ENCODE data around the gene DNAJB9. TPM values are rescaled to one million over a fixed set of nuclear protein-coding genes. Genes with fewer than 3 reads are reported as not detected.

The DNAJB9 gene
- polyA plus RNA-seq, 6 donors from 2014 or later = 68.9 to 124 (median 81.2) TPM

DNA sequence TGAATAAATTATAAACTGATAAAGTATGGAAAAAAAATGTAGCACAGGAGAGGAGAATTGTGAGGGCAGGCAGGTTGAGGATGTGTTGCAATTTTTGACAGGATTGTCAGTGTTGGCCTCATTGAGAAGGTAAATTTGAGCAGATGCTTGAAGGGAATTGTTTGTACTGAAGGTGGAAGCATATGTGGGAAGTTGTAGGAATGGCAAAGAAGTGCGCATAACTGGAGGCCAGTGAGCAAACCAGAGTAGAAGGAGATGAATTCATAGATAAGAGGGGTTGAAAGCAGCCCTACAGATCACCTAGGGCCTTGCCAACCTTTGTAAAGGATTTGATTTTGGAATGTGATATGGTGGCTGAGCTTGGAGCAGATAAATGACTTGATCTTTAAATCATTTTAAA is 6.4 kb downstream of the DNAJB9 start:
- no peak overlapping the region for H3K4me3 Mint-ChIP-seq
- peaks cover 8 to 35% of the 10 kb centered on the region in 2 donors for H3K36me3 Mint-ChIP-seq
- ATAC-seq (ENCODE audit: low read depth in 2 of 2) (no peak), DNase-seq (no peak)
- H3K27ac Mint-ChIP-seq = peak overlapping the region in 1 of 6 donors; percentile 48
- no peaks in the 10 kb centered on the region for H3K27me3 Mint-ChIP-seq
- peaks cover 0 to 12% (median 3%) of the 10 kb centered on the region in 7 donors for H3K9me3 Mint-ChIP-seq
- H3K4me1 Mint-ChIP-seq = peaks cover 18 to 30% (median 28%) of the 10 kb centered on the region in 3 donors

DNA sequence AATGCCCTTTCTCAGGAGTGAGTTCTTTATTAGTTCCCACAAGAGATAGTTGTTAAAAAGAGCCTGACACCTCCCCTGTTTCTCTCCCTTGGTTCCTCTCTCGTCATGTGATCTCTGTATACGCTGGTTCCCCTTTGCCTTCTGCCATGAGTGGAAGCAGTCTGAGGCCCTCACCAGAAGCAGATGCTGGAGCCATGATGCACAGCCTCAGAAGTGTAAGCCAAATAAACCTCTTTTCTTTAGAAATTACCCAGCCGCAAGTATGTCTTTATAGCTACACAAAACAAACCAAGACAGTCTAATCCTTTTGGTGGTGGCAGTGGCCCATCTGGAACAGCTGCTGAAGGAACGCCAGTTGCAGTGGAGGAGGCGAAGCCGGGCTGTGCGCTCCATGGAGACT is 9.3 kb downstream of the DNAJB9 start:
- DNase-seq = no peak
- Mint-ChIP-seq H3K27me3 (no peaks in the 10 kb centered on the region), H3K36me3 (peaks cover 5 to 35% of the 10 kb centered on the region in 2 donors), H3K27ac (no peak overlapping the region), H3K9me3 (peaks cover 0 to 12% (median 3%) of the 10 kb centered on the region in 7 donors), H3K4me1 (peaks cover 5 to 18% (median 14%) of the 10 kb centered on the region in 3 donors), H3K4me3 (no peak overlapping the region)
- no peak for ATAC-seq (ENCODE audit: low read depth in 2 of 2)

GRCh38 chr7:108580298-108580697 is 10.6 kb downstream of the DNAJB9 start:
- DNase-seq (no peak), ATAC-seq (ENCODE audit: low read depth in 2 of 2) (no peak)
- H3K4me1 Mint-ChIP-seq = peaks cover 3 to 15% (median 13%) of the 10 kb centered on the region in 3 donors
- H3K4me3 Mint-ChIP-seq = no peak overlapping the region
- H3K27me3 Mint-ChIP-seq = no peaks in the 10 kb centered on the region
- H3K27ac Mint-ChIP-seq = no peak overlapping the region
- H3K36me3 Mint-ChIP-seq = peaks cover 5 to 35% of the 10 kb centered on the region in 2 donors
- peaks cover 0 to 12% (median 3%) of the 10 kb centered on the region in 7 donors for H3K9me3 Mint-ChIP-seq

DNA sequence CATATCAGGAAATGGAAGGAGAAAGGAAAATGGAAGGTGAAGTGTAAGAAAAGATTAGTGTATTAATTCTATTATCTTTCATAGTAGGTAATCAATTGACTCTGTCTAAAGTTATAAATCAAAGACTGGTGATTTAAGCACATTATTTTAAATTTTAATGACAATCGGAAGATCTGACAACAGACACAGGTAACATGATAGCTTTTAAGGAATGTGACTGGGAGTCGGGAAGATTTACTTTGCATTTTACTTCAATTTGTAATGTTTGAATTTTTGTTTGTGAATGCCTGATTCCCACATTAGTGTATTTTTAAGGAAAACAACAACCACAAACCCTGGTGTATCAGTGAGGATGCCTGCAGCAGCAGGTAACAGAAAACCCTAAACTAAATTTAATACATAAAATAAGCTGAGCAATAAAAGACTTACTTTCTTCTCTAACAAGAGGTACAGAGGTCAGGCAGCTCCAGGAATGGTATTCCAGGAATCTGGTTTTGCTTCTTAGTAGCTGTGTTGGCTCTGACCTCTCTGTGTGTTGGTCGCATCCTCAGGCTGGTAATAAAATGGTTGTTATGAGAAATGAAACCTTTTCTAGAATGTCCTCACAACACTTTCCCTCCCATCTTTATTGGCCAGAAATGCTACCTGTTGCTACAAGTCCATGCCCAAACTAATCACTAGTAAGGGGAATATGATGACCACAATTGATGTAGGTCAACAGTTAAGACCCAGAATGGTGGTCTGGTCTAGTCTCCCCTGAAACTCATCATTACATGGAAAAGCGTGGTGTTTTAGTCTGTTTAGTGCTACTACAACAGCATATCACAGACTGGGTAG is 12.2 kb downstream of the DNAJB9 start:
- peaks cover 0 to 12% (median 3%) of the 10 kb centered on the region in 7 donors for H3K9me3 Mint-ChIP-seq
- H3K4me1 Mint-ChIP-seq = peaks cover 2 to 3% (median 3%) of the 10 kb centered on the region in 3 donors
- H3K27me3 Mint-ChIP-seq = peaks cover 0 to 12% (median 12%) of the 10 kb centered on the region in 3 donors
- ATAC-seq (ENCODE audit: low read depth in 2 of 2) = no peak
- no peak for DNase-seq
- H3K4me3 Mint-ChIP-seq = no peak overlapping the region
- no peak overlapping the region for H3K27ac Mint-ChIP-seq
- H3K36me3 Mint-ChIP-seq = peaks cover 5 to 20% of the 10 kb centered on the region in 2 donors

DNA sequence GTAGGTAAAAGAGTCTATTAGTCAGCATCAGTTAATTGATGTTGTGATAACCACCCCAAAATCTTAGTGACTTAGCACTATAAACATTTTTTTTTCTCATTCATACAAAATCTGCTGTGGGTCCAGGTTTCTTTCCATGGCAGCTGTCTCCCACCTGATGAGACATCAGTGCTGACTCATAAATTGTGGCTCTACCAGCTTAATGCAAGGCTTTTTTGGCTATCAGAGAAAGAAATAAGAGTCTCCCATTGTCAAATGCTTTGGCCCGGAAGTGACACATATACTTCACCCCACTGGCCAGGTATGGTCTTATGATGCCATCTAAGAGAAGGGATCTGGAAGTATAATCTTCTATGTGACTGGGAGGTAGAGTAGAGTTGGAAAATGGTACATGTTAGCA is 14.5 kb downstream of the DNAJB9 start:
- ATAC-seq (ENCODE audit: low read depth in 2 of 2) (no peak), DNase-seq (no peak)
- Mint-ChIP-seq H3K27ac (no peak overlapping the region), H3K9me3 (peaks cover 0 to 7% (median 4%) of the 10 kb centered on the region in 7 donors), H3K27me3 (peaks cover 0 to 22% (median 22%) of the 10 kb centered on the region in 3 donors), H3K4me1 (no peaks in the 10 kb centered on the region), H3K36me3 (peaks cover 0 to 11% of the 10 kb centered on the region in 2 donors), H3K4me3 (no peak overlapping the region)

GRCh38 chr7:108585843-108586242 is 16.2 kb downstream of the DNAJB9 start:
- peaks cover 0 to 29% (median 27%) of the 10 kb centered on the region in 3 donors for H3K27me3 Mint-ChIP-seq
- DNase-seq (no peak), ATAC-seq (ENCODE audit: low read depth in 2 of 2) (no peak)
- no peaks in the 10 kb centered on the region for H3K4me1 Mint-ChIP-seq
- H3K4me3 Mint-ChIP-seq = no peak overlapping the region
- H3K27ac Mint-ChIP-seq = no peak overlapping the region
- no peaks in the 10 kb centered on the region for H3K36me3 Mint-ChIP-seq
- peaks cover 0 to 1% (median 0%) of the 10 kb centered on the region in 7 donors for H3K9me3 Mint-ChIP-seq

GRCh38 chr7:108586274-108586710 is 16.6 kb downstream of the DNAJB9 start:
- no peak for DNase-seq
- peak overlapping the region in 1 of 6 donors; percentile 55 for H3K27ac Mint-ChIP-seq
- H3K4me3 Mint-ChIP-seq = no peak overlapping the region
- H3K9me3 Mint-ChIP-seq = peaks cover 0 to 1% (median 0%) of the 10 kb centered on the region in 7 donors
- ATAC-seq (ENCODE audit: low read depth in 2 of 2) = no peak
- no peaks in the 10 kb centered on the region for H3K4me1 Mint-ChIP-seq
- no peaks in the 10 kb centered on the region for H3K36me3 Mint-ChIP-seq
- H3K27me3 Mint-ChIP-seq = peaks cover 0 to 29% (median 27%) of the 10 kb centered on the region in 3 donors

- H3K27ac Mint-ChIP-seq = no peak overlapping the region
- H3K36me3 Mint-ChIP-seq = no peaks in the 10 kb centered on the region
- ATAC-seq (ENCODE audit: low read depth in 2 of 2) (no peak), DNase-seq (no peak)
- H3K4me3 Mint-ChIP-seq = no peak overlapping the region
- H3K4me1 Mint-ChIP-seq = no peaks in the 10 kb centered on the region
- H3K9me3 Mint-ChIP-seq = peaks cover 0 to 1% (median 0%) of the 10 kb centered on the region in 7 donors
- peaks cover 8 to 29% (median 27%) of the 10 kb centered on the region in 3 donors for H3K27me3 Mint-ChIP-seq
These were observed 19.5 kb downstream of the DNAJB9 start for GRCh38 chr7:108589199-108589598.

DNA sequence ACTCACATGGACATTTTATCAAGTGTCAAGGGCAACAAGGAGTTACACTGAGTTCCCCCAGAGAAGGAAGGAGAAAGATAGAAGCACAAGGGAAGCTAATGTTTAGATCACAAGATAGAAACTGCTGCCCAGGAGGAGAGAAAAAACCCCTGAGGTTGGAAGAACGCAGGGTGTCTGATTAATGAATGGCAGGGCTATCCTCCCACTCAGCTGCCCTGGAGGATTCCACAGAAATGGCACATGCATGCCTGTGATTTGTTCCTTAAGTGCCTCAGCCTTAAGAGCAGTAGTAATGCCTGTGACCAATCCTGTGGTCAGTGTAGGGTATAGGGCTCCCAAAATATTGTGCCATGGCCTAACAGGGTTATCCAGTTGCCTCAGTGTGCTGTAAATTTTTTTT is 20.2 kb downstream of the DNAJB9 start:
- peak overlapping the region in 1 of 6 donors; percentile 39 for H3K27ac Mint-ChIP-seq
- ATAC-seq (ENCODE audit: low read depth in 2 of 2) (no peak), DNase-seq (no peak)
- no peak overlapping the region for H3K4me3 Mint-ChIP-seq
- H3K9me3 Mint-ChIP-seq = peaks cover 0 to 1% (median 0%) of the 10 kb centered on the region in 7 donors
- H3K36me3 Mint-ChIP-seq = no peaks in the 10 kb centered on the region
- H3K4me1 Mint-ChIP-seq = no peaks in the 10 kb centered on the region
- H3K27me3 Mint-ChIP-seq = peaks cover 8 to 29% (median 27%) of the 10 kb centered on the region in 3 donors

DNA sequence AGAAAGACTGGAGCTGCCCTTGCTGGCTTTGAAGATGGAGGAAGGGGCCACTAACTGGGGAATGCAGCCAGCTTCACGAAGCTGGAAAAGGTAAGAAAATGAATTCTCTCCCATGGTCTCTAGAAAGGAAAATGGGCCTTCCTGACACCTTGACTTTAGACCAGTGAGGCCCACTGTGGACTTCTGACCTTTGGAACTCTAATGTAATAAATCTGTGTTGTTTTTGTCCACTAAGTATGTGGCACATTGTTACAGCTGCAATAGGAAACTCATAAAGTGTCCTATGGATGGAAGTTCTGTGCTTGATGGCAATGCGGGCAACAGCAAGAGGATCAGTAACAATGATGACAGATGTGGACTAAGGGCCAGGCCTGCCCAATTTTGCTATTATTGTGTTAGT is 20.9 kb downstream of the DNAJB9 start:
- Mint-ChIP-seq H3K27ac (peak overlapping the region in 2 of 6 donors; percentile 15 to 39), H3K4me1 (peaks cover 0 to 1% (median 0%) of the 10 kb centered on the region in 3 donors), H3K27me3 (peaks cover 8 to 29% (median 27%) of the 10 kb centered on the region in 3 donors), H3K36me3 (no peaks in the 10 kb centered on the region), H3K4me3 (no peak overlapping the region), H3K9me3 (peaks cover 0 to 1% (median 0%) of the 10 kb centered on the region in 7 donors)
- no peak for DNase-seq
- ATAC-seq (ENCODE audit: low read depth in 2 of 2) = no peak

DNA sequence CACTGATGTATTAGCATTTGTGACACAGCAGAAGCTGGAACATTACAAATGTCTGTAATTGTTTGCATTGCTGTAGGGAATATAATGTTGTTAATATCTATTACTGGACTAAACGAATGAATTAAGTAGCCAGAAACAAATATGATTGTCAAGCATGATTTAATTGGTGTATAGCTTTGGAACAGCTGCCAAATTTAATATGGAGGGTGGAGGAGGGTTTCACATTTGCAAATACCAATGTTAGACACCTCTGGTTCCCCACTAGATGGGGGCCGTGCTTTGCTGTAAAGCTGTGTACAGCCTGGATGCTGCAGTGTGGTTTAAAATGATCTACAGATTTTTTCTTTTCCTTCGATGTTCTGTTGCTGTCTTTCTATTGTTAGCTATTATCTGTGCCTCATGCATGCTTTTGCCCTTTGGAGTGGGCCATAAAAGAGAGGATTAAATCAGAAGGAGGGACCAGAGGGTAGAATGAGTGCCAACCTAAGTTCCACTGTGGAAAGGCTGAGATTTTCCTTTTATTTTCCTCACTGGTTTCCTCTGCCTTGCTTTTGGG is 23.1 kb downstream of the DNAJB9 start:
- Mint-ChIP-seq H3K9me3 (peaks cover 0 to 1% (median 0%) of the 10 kb centered on the region in 7 donors), H3K4me3 (no peak overlapping the region), H3K27ac (peak overlapping the region in 1 of 6 donors; percentile 55), H3K27me3 (peaks cover 13 to 19% (median 16%) of the 10 kb centered on the region in 3 donors), H3K4me1 (peaks cover 0 to 1% (median 0%) of the 10 kb centered on the region in 3 donors), H3K36me3 (no peaks in the 10 kb centered on the region)
- DNase-seq (no peak), ATAC-seq (ENCODE audit: low read depth in 2 of 2) (no peak)

DNA sequence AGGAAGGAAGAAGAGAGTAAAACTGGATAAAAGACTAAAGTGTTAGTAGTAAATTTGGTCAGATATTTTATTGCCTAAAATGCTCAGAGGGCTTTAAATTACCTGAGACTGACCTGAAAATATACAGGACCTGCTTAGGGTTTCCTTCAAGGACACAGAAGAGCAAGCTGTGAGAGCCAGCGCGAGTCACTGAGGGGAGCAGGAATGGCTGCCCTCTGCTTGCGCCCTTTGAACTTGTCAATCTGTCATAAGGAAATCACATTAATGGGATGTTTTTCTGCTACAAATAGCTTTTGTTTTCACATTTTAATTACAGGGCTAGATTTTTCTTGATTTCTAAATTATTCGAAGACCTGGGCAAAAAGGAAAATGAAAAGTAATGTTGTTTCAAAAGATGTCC is 26.9 kb downstream of the DNAJB9 start:
- Mint-ChIP-seq H3K9me3 (no peaks in the 10 kb centered on the region), H3K4me1 (peaks cover 0 to 1% (median 0%) of the 10 kb centered on the region in 3 donors), H3K27ac (peak overlapping the region in 1 of 6 donors; percentile 39), H3K4me3 (no peak overlapping the region), H3K27me3 (peaks cover 29 to 36% (median 30%) of the 10 kb centered on the region in 3 donors), H3K36me3 (no peaks in the 10 kb centered on the region)
- no peak for DNase-seq
- ATAC-seq (ENCODE audit: low read depth in 2 of 2) = no peak

DNA sequence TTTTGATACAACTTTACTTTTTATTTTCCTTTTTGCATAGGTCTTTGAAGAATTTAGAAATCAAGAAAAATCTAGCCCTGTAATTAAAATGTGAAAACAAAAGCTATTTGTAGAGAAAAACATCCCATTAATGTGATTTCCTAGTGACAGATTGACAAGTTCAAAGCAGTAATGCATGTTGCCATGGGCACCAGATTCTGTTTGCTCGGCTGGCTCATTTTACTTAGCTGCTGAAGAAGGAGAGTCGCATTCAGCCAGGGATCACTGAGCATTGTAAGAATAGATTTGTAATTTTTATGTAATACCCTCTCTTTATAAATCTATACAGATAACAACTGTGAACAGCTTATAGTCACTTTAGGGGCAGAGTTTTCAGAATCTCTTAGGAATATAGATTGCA is 28.5 kb downstream of the DNAJB9 start:
- DNase-seq (no peak), ATAC-seq (ENCODE audit: low read depth in 2 of 2) (no peak)
- Mint-ChIP-seq H3K4me3 (no peak overlapping the region), H3K9me3 (no peaks in the 10 kb centered on the region), H3K27me3 (peaks cover 29 to 39% (median 34%) of the 10 kb centered on the region in 3 donors), H3K27ac (peak overlapping the region in 1 of 6 donors; percentile 86), H3K36me3 (no peaks in the 10 kb centered on the region), H3K4me1 (peaks cover 1 to 4% (median 3%) of the 10 kb centered on the region in 3 donors)

All from naive B cell (primary cell).